Smooth muscle cell of the brain vasculature (primary cell): Measurements from ENCODE around the gene DUSP15.
"Not testable (repeated sequence)": the region's sequence is repeated elsewhere in the genome, so short reads cannot be mapped to it uniquely, and the experiment has no call there.

Experiments
- DNase-seq: peaks from one replicate; pipeline ENCODE4 v3.0.0-alpha.2; 2012; ENCODE audit warnings: low read depth, low spot score

Gene DUSP15

DNA sequence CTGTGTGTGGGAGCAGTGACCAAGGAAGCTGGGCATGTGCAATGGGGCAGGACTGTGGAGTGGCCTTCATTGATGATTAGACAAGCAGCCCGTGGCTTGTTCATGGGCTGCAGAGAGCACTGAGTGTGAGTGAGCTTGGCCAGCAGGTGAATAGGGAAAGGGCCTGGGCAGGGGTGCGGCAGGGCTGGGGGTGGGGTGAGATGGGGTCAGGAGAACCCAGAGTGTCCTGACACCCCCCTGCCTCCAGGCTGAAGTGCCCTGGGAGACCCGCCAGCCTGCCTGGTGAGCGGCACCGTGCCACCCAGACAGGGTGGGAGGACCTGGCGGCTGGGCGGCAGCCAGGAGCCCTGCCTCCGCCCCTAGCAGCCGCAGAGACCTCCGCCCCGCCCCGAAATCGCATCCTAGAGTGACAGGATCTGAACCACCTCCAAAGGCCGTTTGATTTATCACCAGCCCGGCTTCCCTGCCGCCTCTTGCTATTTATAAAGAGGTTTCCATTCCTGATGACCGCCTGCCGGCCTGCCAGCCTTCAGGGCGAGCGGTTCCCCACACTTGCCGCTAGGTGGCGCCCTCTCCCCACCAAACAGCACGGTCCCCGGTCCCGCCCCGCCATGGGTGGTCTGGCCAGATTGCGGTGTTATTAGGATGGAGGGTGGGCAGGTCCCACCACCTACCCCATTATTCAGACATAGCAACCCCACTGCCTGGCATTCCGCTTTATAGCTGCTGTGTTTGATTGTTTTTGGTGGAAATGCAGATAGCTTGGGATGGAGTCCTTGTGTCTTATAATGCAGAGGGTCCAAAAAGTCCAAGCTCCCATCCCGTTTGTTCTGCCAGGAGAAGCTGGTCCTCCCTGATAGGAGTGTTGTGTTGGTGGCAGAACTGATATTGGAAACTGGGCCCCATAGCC lies 47.7 kb downstream of the DUSP15 start:
- no peak for DNase-seq

DNA sequence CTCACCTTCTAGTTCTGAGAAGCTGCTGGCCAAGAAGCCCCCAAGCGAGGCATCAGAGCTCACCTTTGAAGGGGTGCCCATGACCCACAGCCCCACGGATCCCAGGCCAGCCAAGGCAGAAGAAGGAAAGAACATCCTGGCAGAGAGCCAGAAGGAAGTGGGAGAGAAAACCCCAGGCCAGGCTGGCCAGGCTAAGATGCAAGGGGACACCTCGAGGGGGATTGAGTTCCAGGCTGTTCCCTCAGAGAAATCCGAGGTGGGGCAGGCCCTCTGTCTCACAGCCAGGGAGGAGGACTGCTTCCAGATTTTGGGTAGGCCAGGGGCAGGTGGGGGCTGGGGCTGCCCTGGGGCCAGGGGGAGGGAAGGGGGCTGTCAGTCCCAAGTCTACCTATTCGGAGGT lies 48.9 kb downstream of the DUSP15 start:
- DNase-seq = no peak

DNA sequence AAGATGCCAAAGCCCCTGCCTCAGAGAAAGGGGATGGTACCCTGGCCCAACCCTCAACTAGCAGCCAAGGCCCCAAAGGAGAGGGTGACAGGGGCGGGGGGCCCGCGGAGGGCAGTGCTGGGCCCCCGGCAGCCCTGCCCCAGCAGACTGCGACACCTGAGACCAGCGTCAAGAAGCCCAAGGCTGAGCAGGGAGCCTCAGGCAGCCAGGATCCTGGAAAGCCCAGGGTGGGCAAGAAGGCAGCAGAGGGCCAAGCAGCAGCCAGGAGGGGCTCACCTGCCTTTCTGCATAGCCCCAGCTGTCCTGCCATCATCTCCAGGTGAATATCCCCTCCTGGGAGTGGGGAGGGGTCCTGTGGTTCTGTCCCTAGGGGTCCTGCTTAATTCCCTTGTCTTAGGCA lies 50.1 kb downstream of the DUSP15 start:
- DNase-seq = no peak

DNA sequence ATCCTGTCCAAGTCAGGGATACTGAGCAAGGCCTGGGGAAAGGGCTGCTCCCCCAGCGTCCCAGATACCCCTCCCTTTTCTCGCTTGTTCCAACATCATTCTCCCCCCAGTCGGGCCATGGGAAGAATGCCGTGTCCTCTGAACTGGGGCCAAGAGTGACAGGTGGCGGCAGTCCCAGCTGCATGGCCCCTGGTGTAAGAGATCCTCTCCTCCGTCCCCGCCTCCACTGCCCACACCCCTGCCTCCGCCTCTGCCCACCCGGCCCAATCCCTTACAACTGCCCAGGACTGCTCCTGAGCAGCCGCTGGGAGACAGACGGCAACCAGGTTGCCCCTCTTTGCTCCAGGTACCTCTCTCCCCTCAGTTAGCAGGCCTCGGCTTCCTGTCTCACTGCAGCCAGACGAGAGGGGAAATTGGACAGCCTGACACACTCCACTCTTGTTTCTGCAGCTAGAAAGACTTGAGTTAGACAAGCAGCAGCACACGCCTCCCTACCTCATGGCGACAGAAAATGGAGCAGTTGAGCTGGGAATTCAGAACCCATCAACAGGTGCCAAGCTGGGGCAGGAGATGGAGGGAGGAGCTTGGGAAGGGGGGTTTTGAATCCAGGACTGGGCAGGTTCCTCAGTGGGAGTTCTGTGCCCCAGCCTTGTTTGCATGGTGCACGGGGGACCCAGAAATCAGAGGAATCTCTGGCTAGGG lies 51.1 kb downstream of the DUSP15 start, which contains the start of gene MYLK2:
Gene MYLK2 (plus strand): TSS at position 274 of the 702 bp plus-strand sequence. CDS start 225 bp downstream, at position 499.
- DNase-seq = no peak

DNA sequence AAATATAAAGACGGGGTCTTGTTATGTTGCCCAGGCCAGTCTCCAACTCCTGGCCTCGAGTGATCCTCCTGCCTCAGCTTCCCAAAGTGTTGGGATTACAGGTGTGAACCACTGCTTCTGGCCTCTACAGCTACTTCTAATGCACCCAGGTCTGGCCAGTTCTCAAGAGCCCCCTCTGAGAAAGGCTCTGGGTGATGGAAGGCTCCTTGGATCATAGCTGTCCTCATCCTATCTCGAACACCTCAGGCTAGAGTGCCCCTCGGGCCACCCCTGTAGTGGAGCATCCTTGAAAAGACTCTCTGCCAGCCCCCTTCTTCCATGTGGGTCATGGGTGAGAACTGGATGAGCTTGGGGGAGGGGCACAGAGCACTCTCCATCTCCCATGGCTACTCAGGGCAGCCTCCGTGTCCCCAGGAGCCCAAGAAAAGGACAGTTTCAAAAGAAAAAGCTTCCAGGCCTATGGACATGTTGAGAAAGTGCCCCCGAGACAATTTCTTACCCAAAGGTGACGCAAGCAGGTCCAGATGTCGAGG lies 51.9 kb downstream of the DUSP15 start:
- DNase-seq = no peak

DNA sequence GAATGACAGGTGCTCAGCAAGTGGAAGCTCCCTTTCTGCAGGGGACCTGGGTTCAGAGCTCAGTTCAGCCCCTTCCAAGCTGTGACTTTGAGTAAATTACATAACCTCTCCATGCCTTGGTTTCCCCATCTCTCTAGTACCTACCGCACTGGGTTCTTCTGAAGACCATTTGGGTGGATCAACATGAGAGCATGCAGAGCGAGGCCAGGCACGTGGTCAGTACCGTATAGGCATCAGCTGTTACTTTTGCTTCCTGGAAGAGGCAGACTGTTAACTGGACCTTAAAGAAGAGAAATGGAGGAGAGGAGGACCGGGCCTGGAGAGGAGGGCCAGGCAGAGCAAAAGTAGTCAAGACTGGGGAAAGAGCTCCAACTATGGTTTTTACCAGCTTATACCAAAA lies 52.9 kb downstream of the DUSP15 start:
- no peak for DNase-seq

DNA sequence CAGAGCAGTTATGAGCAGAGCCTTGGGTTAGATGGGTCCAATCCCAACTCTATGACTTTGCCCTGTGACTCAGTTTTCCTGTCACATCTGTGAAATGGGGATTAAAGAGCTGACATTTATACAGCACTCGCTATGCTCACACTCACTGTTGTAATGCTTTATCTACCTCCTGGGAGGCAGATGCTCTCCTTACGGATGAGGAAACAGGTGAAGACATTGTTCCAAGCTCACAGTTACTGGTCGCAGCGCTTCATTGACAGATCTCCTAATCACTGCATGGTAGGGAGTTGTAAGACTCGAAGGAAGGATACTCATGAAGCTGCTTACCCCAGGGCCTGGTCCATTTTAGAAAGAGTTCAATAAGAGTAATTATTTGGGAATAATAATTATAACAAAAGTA lies 54.1 kb downstream of the DUSP15 start:
- DNase-seq = no peak

DNA sequence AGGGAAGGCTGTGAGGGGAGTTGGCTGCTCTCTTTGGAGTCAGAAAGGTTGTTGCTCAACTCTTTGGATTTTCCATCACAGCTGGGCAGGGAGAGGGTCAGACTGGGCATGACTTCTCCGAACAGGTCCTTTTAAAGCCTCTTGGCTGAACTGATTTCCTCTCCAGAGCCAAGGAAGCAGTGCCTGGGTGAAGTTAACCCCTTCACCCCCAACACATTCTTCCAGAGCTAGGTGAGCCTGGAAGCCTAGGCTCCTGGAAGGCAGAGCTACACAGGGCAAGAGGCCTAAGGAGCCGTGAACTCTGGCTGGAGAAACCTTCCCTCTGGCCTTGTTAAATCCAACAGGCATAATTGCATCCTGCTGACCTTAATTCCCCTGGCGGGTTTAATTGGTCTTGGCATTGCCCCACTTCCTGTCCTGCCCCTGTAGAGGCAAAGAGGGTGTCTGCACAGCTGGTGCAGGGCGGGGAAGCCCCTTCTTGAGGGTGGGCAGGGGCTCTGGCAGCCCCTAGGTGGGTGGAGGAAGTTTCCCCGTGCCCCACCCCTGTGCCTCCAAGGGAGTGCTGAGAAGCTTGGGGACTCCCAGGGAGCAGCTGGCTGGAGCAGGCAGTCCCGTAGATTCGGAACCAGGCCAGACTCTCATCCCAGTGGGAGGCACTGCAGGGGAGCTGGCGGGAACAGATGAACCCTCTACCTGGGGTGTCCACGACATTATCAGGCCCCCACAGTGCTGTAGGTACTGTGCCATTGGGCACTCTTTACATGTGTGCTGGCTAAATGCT lies 54.7 kb downstream of the DUSP15 start:
- DNase-seq = no peak

DNA sequence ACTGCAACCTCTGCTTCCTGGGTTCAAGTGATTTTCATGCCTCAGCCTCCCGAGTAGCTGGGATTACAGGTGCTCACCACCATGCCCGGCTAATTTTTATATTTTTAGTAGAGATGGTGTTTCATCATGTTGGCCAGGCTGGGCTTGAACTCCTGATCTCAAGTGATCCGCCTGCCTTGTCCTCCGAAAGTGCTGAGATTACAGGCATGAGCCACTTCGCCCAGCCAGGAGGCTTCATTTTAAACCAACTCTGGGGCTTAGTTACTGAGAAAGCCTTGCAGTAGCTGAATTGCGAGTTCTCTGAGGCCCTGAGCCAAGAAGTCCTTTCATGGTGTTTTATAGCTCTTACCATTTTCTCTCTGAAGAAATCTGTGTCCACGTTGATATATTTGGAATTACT lies 56.2 kb downstream of the DUSP15 start:
- DNase-seq = not testable (repeated sequence)

DNA sequence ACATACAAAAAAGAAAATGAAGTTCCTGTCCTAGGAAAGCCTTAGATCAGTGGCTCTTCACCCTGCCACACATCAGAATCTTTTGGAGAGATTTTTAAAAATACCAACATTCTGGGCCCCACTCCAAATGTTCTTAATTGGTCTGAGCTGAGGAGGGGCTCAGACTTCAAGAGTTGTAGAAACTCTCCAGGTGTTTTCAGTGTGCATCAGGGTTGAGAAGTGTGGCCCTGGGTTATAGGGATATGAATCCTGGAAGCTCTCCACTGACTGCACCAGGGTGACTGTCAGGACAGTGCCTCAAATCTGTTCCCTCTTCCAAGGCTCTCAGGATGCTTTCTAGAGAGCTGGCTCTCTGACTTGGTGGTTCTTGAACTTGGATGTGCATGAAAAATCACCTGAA lies 56.7 kb downstream of the DUSP15 start:
- no peak for DNase-seq

DNA sequence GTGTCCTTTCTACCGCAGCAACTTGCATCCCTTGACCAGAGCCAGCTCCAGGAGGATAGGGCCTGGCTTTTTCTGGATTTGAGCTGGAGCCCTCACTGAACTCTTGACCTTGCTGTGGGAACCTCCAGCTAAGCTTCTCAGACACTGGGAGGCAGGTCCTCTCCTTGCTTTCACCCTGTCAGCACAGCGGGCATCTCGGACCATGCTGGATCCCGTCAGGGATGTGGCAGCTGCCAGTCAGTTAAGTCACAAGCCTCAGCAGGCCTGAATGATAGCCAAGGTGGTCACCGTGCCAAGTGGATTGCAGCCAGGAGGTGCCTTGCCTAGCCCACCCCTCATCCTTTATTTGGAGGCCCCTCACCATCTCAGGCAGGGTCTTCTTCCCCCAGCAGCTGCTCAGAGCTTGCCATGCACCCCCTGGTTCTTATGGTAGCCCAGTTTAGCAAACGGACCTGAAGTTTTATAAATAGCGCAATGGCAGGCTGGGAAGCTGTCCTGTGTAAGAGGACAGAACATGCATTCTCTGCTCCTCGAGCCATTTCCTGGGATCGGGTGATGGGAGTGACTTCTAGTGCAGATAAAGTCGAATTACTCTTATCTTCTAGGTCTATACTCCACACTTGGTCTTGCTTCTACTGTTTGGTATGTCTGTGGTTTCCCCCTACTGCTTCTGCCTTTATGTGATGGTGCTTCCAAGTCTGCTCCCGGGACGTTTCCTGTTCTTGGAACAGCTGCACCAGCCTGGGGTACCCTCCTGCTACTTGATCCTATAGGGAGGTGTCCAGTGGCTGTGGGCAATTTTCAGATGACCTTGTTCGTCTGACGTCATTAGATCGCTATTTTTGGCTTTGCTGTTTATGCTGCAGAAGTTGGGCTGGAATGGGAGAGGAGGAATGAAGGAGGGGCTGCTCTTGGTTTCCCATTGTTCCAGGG lies 58.3 kb downstream of the DUSP15 start:
- peak; percentile 84 for DNase-seq

DNA sequence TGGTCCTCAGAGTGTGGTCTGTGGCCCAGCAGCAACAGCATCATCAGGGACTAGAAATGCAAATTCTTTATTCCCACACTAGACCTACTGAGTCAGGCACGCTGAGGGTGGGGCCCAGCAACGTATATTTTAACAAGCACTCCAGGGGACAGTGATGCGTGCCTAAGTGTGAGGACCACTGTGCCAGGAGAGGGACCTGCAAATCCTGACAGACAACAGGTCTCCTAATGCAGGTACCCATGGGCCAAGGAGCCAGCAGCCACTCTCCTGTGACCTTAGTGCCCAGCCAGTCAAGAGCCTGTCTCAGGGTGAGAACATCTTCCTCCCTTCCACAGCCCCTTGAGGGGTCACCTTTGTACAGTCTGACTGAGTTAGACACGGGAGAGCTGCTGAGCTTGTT lies 59.1 kb downstream of the DUSP15 start:
- no peak for DNase-seq
